IPS-NIHi7 (cell line): ENCODE measurements around the gene SLC25A29.
A peak's percentile ranks its signal among the peaks of the same experiment; 100 is the strongest.

Experiments used
- DNase-seq: peaks from one replicate; pipeline ENCODE4 v3.0.0; 2012; ENCODE audit warnings: mixed read lengths; ENCODE audit errors: extremely low spot score

Gene SLC25A29

GRCh38 chr14:100281286-100282082, 24.8 kb downstream of the SLC25A29 start:
- DNase-seq = no peak

GRCh38 chr14:100279563-100279962, 26.7 kb downstream of the SLC25A29 start:
- no peak for DNase-seq

- DNase-seq = no peak
These were observed 27.1 kb downstream of the SLC25A29 start for GRCh38 chr14:100279133-100279532.

- DNase-seq = no peak
These were observed 27.5 kb downstream of the SLC25A29 start for GRCh38 chr14:100278702-100279101.

- DNase-seq = no peak
These were observed 31.0 kb downstream of the SLC25A29 start for GRCh38 chr14:100275214-100275613.

GRCh38 chr14:100274250-100274649, 32.0 kb downstream of the SLC25A29 start:
- no peak for DNase-seq

- DNase-seq = no peak
These were observed 34.9 kb downstream of the SLC25A29 start for GRCh38 chr14:100271247-100271939.

- DNase-seq = no peak
These were observed 37.5 kb downstream of the SLC25A29 start for GRCh38 chr14:100268591-100269207.

- DNase-seq = no peak
These were observed 38.3 kb downstream of the SLC25A29 start for GRCh38 chr14:100267990-100268389.

GRCh38 chr14:100263141-100263540, 43.1 kb downstream of the SLC25A29 start:
- DNase-seq = no peak

- no peak for DNase-seq
These were observed 43.7 kb downstream of the SLC25A29 start for GRCh38 chr14:100262545-100262944.

GRCh38 chr14:100261621-100262020, 44.6 kb downstream of the SLC25A29 start:
- DNase-seq = no peak

GRCh38 chr14:100256339-100256895, 49.8 kb downstream of the SLC25A29 start:
- no peak for DNase-seq

GRCh38 chr14:100252684-100253083, 53.6 kb downstream of the SLC25A29 start:
- DNase-seq = no peak

- DNase-seq = no peak
These were observed 55.3 kb downstream of the SLC25A29 start for GRCh38 chr14:100250732-100251465.

- DNase-seq = peak; percentile 73
These were observed 59.3 kb downstream of the SLC25A29 start for GRCh38 chr14:100246809-100247428.

GRCh38 chr14:100243020-100243419, 63.2 kb downstream of the SLC25A29 start:
- no peak for DNase-seq

GRCh38 chr14:100241279-100241678, 65.0 kb downstream of the SLC25A29 start:
- DNase-seq = no peak
